Right ventricle myocardium superior (tissue), 1 donor: ENCODE results near the gene HMGB1. TPM values are rescaled to one million over a fixed set of nuclear protein-coding genes. Genes with fewer than 3 reads are reported as not detected.

Experiments used
- ATAC-seq: fragments of 200-7000 bp; cut with Tn5 transposase; one replicate; pipeline ENCODE4 v1.9.1; 2020; ENCODE audit warnings: mild to moderate bottlenecking; ENCODE audit not compliant: poor library complexity
- DNase-seq: peaks from one replicate; pipeline ENCODE4 v3.0.0-alpha.2; 2020
- intact Hi-C: fragments of 100-400 bp; cut with DNase I; formaldehyde crosslinking; loops from one replicate; pipeline ENCODE4 v1.11.2; 2022
- long read RNA-seq: library from polyadenylated mRNA; unstranded; transcript quantifications from one replicate; pipeline ENCODE4 v2.0.0, GENCODE V29; 2021
- total RNA-seq: library from RNA; stranded (reverse); fragmentation: NEBNext Ultra II Directional; extraction: Animal tissue kit (Norgen Biotek cat#: 25700); gene quantifications from one replicate; pipeline ENCODE4 v1.2.1, GENCODE V29; 2021
- donor health status: DM: no; HTN: yes; CAD: no; lungs with severe emphysema.

The HMGB1 gene
- 163 TPM for total RNA-seq
- long read RNA-seq, full-length matches to known transcripts, result 248 of 307 reads
- long read RNA-seq, partial matches to known transcripts, result 18 of 307 reads
- long read RNA-seq, other reads (novel, unspliced or antisense), result 41 of 307 reads

DNA sequence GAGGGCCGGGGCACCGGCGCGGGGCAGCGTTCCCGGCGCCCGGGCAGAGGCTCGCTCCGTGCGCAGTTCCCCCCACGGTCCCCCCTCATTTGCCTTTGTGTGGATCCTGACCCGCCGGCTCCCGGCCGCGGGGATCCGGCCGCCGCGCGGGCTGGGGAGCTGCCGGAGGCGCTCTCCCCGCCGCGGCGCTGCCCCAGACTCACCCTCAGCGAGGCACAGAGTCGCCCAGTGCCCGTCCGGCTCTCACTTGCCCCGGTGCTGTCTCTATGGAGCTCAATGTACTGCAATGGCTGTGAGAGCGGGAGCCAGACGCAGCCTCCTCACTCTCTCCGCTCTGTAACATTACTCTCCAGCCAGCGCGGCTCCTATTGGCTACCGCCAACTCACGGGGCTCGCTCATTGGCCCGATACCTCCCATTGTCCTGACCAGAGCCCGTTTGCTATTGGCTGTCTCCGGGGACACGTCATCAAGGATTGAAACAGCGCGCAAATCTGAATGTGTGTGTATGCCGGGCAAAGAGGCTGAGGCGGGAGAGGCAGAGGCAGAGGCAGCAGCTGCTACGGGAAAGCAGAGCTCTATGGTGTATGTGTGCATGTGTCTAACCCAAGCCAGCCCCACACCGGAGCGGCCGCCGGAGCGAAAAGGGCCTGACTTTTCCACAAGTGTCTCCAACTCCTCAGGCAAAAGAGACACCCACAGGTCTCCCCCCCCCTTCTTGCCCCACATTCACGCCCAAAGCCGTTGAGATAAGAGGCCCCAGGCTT lies at the start of gene HMGB1:
Gene HMGB1 (minus strand): TSS at position 344 of the 765 bp plus-strand sequence. CDS start 2,256 bp downstream, outside the sequence.
- ATAC-seq, result peak; percentile 96
- intact Hi-C loops, result loop anchor here (2.0 to 5.0 kb wide), 2 partner anchors 58 to 151 kb away; partner anchors contain the start of gene USPL1
- DNase-seq, result peak; percentile 99

DNA sequence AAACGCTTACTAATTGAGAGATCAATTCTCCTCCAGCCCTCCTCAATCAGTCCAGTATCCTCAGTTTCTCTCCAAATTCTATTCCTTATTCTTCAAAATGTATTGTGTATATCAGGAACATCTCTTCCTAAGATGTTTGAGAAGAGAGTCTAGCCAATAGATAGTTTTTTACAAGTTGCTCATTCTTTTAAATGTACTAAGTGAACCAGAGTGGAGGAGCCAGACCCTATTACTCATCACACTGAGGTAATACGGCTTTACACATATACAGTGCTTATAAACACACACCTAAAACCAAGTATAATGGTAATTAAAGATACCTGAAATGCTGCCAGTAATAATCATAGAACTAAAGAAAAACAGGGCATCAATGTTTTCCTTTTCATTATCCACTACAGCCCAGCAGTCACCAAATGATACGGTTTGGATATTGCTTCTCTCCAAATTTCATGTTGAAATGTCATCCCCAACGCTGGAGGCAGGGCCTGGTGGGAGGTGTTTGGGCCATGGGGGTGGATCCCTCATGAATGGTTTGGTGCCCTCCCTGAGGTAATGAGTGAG lies 45.2 kb upstream of the HMGB1 start:
- DNase-seq (no peak), ATAC-seq (no peak)
- intact Hi-C loops, result no loop called here

DNA sequence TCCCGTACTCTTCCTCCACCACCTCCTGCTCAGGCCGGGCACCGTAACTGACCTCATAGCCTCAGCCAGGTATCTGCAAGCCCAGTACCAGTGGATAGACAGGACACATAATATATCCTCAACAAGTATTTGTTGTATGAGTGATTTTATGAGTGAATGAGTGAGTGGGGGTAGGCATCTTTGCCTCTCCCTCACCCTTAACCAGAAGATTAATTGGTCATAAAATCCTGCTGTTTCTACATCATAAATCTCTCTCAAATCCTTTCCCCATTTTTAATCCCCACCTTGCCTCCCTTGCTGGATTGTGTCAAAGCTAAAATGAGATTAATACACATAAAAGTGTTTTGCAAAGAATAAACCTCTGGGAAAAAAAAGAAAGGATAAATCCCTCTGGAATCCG lies 44.4 kb upstream of the HMGB1 start:
- DNase-seq (no peak), ATAC-seq (no peak)
- intact Hi-C loops, result no loop called here

GRCh38 chr13:30509254-30510050 lies 43.7 kb upstream of the HMGB1 start:
- ATAC-seq (no peak), DNase-seq (no peak)
- intact Hi-C loops, result no loop called here

DNA sequence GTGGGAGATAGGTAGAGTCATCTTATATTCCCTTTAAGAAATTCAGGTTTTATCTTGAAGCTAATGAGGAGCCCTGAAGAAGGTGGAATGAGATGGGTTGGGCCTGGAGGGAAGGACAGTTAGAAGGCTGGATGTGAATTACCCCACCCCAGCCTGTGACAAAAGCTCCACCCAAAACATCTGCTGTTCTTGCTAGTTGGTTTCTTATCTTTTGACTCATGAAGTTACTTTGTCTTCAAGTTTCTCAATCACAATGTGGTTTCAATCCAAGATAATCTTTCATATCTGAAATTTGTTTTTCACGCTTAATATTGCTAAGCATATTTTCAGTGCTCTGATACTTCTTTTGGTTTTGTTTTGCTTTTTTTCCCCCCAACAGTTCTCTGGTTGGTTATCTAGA lies 38.3 kb upstream of the HMGB1 start:
- no peak for DNase-seq
- no peak for ATAC-seq
- intact Hi-C loops, result no loop called here

DNA sequence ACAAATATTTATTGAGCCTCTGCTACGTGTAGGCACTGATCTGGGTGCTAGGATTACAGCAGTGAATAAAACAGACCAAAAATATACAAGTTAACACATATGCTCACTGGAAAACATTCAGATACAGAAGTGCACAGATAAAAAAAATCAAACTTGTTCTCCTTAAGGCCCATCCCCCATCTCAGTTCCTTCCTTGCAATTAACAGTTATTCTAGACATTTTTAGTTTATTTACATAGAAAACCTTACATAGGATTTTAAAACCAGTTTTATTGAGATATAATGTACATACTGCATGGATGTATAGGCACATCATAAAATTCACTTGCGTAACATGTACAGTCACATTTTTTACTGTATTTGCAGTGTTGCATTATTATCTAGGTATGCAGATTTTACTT lies 36.5 kb upstream of the HMGB1 start:
- ATAC-seq (no peak), DNase-seq (no peak)
- intact Hi-C loops, result no loop called here

DNA sequence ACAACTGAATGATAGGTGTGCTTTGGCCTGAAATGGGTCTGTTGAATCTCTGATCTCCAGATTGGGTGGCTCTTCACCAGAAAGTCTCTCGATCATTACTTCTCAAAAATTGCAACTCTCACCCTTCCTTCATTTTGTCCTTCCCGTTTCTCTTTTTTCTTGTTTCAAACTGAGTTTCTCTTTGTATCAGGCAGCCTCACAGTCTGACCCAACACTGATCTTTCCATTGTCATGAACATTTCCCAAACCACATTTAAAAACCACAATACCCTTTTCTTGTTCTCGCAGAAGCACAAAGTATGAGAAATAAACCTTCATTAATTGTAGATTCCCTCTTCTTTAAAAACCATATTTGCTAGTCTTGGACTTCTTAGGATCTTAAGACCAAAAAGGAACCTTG lies 33.6 kb upstream of the HMGB1 start:
- DNase-seq, result no peak
- no peak for ATAC-seq
- intact Hi-C loops, result no loop called here

DNA sequence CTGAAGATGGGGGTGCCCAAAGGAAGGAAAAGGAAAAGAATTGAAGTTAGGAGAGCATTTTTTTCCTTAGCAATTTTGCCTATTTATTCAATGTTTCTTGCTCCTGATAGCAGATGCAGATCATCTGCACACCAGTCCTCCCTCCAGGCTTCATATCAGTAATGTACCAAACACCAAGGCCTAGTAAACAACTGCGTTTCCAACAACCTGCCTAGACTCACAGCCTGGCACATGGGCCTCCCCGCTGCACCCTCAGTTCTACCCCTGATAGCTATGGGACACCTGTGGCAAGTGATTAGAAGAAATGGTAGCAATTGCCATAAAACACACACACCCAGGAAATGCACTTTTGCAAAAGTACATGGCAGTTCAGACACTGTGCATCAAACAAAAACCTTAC lies 30.4 kb upstream of the HMGB1 start:
- ATAC-seq (no peak), DNase-seq (no peak)
- intact Hi-C loops, result no loop called here

- no peak for ATAC-seq
- no peak for DNase-seq
- intact Hi-C loops, result no loop called here
Observed at GRCh38 chr13:30495746-30496145, 30.0 kb upstream of the HMGB1 start.

GRCh38 chr13:30493658-30494381 lies 28.1 kb upstream of the HMGB1 start:
- DNase-seq (no peak), ATAC-seq (no peak)
- intact Hi-C loops, result no loop called here

DNA sequence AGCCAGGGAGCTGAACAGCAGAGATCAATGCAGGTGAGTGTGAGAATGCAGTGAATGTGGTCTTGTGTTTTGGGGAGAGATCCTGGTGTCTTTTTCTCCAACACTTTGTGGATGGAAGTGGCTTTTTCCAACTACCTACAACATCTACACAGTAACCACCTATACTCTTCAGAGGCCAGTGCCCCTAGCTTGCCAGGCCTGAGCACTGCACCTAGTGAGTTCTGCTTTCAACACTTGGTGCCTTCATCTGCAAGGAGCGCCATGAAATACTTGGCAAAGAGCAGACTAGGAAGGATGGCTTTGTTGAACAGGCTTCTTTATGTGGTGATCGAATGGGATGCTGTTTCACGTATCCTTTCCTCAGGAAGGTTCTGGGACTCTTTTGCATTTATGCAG lies 21.3 kb upstream of the HMGB1 start:
- ATAC-seq, result no peak
- intact Hi-C loops, result no loop called here
- no peak for DNase-seq

GRCh38 chr13:30486230-30487074 lies 20.7 kb upstream of the HMGB1 start:
- DNase-seq (no peak), ATAC-seq (no peak)
- intact Hi-C loops, result no loop called here

DNA sequence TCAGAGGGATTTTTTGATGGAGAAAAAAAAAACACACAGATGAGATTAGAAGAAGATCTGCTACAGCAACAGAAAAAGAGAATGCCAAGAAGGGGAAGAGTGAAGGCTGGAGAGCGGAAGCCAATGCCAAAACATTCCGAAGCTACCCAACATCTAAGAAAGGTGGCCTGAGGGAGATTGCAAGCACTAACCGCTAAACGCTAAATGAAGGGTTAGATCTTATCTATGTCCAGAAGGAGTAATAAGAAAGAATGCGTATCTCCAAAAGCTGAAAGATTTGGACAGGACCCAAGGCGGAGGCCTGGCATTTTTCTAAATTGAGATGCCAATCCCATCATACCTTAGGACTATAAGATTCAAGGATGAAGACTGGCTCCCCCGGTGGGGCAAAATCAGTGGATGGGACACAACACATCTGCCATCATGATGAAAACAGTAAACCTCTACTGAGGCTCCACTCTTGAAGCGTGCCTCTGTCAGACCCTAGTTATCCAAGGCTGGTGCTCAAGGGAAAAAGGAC lies 15.6 kb upstream of the HMGB1 start:
- no peak for DNase-seq
- no peak for ATAC-seq
- intact Hi-C loops, result no loop called here

DNA sequence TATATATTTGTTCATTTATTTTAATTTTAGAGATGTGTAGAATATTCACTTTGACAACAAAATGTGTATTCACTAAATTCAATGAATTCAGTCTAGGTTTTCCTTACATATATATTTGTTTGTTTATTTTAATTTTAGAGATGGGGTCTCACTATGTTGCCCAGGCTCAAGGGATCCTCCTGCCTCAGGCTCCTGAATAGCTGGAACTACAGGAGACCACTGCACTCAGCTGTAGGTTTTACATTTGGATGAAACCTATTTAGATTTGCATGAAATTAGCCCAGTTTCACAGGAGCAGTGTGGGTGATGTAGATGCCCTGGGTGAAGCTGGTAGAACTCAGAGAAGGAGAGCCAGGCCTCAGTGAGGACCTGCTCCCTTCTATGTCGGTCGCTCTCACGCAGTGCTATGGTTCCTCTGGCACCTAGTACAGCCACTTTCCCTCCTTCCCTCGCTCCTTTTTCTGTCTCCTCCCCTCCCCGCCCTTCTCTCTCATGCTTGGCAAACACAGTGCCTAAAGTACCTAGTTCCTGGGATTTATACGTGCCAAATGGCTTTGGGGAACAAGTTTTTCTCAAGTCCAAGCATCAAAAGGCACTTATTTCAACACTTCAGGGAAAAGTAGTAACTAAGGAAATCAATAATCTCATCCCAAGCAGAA lies 14.7 kb upstream of the HMGB1 start:
- intact Hi-C loops, result no loop called here
- no peak for ATAC-seq
- no peak for DNase-seq

DNA sequence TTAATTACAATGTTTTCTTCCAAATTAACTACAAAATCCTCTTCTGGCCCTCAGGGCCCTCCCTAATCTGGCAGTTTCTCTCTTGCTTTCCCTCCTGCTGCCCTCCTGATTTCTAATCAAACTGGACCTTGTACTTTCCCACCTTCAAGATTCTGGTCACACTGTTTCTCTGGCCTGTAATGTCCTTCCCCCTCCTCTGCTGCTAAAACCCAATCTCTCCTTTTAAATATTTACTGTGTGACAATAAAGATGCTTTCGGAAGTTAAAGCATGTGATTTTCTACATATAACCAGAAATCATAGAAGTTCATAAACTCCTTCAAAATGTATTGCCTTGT lies 14.1 kb upstream of the HMGB1 start:
- DNase-seq (no peak), ATAC-seq (no peak)
- intact Hi-C loops, result no loop called here

GRCh38 chr13:30479154-30479882 lies 13.6 kb upstream of the HMGB1 start:
- intact Hi-C loops, result no loop called here
- DNase-seq, result no peak
- ATAC-seq, result no peak
